Osteocyte (in vitro differentiated cells): ENCODE measurements around the gene PXN. TPM values are rescaled to one million over a fixed set of nuclear protein-coding genes. Genes with fewer than 3 reads are reported as not detected.

ENCODE experiments used
- DNase-seq: peaks from one replicate; pipeline ENCODE4 v3.0.0; 2021; ENCODE audit warnings: mixed read lengths; ENCODE audit not compliant: unreplicated experiment; ENCODE audit errors: extremely low spot score
- H3K27ac Mint-ChIP-seq: one replicate; pipeline ENCODE4 v1.8.0; 2021; ENCODE audit warnings: mild to moderate bottlenecking, mixed read lengths; ENCODE audit not compliant: unreplicated experiment
- H3K27me3 Mint-ChIP-seq: one replicate; pipeline ENCODE4 v1.8.0; 2021; ENCODE audit warnings: mixed read lengths; ENCODE audit not compliant: unreplicated experiment
- H3K36me3 Mint-ChIP-seq: one replicate; pipeline ENCODE4 v1.8.0; 2021; ENCODE audit warnings: mixed read lengths; ENCODE audit not compliant: unreplicated experiment
- H3K4me1 Mint-ChIP-seq: one replicate; pipeline ENCODE4 v1.8.0; 2021; ENCODE audit warnings: mixed read lengths; ENCODE audit not compliant: unreplicated experiment
- H3K4me3 Mint-ChIP-seq: one replicate; pipeline ENCODE4 v1.8.0; 2021; ENCODE audit warnings: mild to moderate bottlenecking, moderate library complexity, mixed read lengths; ENCODE audit not compliant: unreplicated experiment
- H3K9me3 Mint-ChIP-seq: one replicate; pipeline ENCODE4 v1.8.0; 2021; ENCODE audit warnings: mixed read lengths; ENCODE audit not compliant: unreplicated experiment
- total RNA-seq: library from RNA; stranded (reverse); gene quantifications from 2 replicates; pipeline ENCODE4 v1.2.1, GENCODE V29; 2021
- TF ChIP-seq, protein P1 (sequence below): fragments of 200-600 bp; sonication (generic); IDR thresholded peaks from 2 replicates; pipeline ENCODE4 v1.5.0; 2021; ENCODE audit warnings: antibody characterized with exemption, mild to moderate bottlenecking, moderate library complexity

The PXN gene
- total RNA-seq, 1 donor from 2014 or later = 79.9 TPM

- peaks cover 9% of the 10 kb centered on the region for H3K4me1 Mint-ChIP-seq
- H3K27me3 Mint-ChIP-seq = no peaks in the 10 kb centered on the region
- peaks cover 23% of the 10 kb centered on the region for H3K36me3 Mint-ChIP-seq
- H3K27ac Mint-ChIP-seq = no peak overlapping the region
- TF ChIP-seq, protein P1, sequence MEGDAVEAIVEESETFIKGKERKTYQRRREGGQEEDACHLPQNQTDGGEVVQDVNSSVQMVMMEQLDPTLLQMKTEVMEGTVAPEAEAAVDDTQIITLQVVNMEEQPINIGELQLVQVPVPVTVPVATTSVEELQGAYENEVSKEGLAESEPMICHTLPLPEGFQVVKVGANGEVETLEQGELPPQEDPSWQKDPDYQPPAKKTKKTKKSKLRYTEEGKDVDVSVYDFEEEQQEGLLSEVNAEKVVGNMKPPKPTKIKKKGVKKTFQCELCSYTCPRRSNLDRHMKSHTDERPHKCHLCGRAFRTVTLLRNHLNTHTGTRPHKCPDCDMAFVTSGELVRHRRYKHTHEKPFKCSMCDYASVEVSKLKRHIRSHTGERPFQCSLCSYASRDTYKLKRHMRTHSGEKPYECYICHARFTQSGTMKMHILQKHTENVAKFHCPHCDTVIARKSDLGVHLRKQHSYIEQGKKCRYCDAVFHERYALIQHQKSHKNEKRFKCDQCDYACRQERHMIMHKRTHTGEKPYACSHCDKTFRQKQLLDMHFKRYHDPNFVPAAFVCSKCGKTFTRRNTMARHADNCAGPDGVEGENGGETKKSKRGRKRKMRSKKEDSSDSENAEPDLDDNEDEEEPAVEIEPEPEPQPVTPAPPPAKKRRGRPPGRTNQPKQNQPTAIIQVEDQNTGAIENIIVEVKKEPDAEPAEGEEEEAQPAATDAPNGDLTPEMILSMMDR = no peak
- no peak overlapping the region for H3K4me3 Mint-ChIP-seq
- H3K9me3 Mint-ChIP-seq = no peaks in the 10 kb centered on the region
- DNase-seq = no peak
Measured at GRCh38 chr12:120218680-120219606, 46.6 kb downstream of the PXN start.

DNA sequence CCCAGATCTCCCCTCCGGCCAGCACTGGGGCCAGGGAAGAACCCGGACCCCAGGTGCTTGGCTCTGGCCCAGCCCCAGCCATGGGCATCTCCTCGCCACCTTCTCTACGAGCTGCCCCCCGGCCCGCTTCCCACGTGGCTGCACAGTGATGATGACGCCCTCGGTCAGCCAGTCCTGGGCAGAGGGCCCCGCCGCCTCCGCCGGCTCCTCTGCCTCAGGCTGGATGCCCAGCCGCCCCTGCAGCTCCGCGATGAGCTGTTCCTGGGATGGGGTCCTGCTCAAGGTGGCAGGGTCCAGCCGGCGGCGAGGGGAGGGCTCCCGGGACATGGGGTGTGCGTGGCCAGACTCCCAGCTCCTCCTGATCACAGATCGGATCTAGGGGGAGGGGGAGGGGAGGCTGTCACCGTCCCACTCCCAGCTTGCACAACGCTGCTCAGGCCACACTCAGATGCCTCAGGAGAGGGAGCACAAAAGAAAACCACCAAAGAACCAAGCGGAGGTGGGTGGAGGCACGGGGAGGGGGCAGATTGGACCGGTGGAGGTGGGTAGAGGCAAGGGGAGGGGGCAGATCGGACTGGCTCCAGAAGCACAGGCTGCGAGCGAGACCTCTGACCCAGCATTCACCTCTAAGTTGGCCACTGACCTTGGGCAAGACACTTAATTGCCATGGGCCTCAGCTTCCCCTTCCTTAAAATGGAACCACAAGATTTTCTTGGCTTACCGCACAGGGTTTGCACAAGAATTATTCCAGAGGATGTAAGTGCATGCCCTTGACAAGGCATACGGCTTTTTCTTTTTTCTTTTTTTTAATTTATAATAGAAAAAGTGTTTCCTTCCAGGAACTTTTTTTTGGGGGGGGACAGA is 48.6 kb downstream of the PXN start:
- H3K4me3 Mint-ChIP-seq = no peak overlapping the region
- H3K36me3 Mint-ChIP-seq = peaks cover 17% of the 10 kb centered on the region
- no peaks in the 10 kb centered on the region for H3K9me3 Mint-ChIP-seq
- TF ChIP-seq, protein P1 = no peak
- no peak for DNase-seq
- H3K27ac Mint-ChIP-seq = no peak overlapping the region
- H3K4me1 Mint-ChIP-seq = peaks cover 9% of the 10 kb centered on the region
- H3K27me3 Mint-ChIP-seq = no peaks in the 10 kb centered on the region

DNA sequence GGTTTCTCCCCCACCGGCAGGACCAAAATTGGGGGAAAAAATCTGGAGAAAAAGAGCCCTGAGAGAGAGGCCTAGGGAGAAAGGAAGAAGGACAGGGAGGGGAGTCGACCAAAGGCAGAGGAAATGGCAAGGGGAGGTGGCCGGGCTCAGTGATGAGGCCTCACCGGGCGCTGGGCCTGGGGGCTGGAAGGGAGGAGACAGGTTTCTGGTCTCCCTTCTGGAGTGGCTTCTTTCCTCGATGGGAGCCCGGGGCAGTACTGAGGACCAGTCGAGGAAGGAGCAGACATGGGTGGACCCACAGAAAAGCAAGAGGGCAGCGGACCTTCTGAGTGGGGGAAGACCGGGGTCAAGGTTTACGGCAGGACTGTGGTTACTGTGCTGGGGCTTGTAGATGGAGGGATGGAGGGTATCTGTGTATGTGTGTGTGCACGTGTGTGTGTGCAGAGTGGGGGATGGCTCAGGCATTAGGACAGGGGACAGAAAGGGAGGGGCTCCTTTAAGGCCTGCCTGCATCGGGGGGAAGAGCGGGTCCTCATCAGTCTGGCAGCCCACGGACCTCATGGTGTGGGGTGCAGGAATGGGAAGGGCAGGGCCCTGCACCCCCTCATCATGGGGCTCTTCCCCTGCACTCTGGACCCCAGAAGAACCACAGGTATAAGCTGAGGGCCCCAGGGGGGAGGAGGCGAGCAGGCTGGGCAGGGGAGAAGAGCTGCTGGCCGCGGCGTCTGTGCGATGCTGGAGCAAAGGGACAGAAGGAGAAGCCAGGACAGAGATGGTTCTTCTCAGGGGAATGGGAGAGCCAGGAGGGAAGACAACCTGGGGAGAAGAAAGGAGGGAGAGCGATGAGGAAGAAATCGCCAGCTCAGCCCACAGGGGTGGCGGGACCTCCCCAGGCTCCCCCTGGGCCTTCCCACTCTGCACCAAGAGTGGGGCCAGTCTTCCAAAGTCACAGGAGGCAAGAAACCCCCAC is 49.5 kb downstream of the PXN start:
- Mint-ChIP-seq H3K36me3 (peaks cover 26% of the 10 kb centered on the region), H3K27ac (no peak overlapping the region), H3K4me3 (no peak overlapping the region), H3K4me1 (peaks cover 9% of the 10 kb centered on the region), H3K27me3 (no peaks in the 10 kb centered on the region), H3K9me3 (no peaks in the 10 kb centered on the region)
- TF ChIP-seq, protein P1 = no peak
- DNase-seq = no peak

DNA sequence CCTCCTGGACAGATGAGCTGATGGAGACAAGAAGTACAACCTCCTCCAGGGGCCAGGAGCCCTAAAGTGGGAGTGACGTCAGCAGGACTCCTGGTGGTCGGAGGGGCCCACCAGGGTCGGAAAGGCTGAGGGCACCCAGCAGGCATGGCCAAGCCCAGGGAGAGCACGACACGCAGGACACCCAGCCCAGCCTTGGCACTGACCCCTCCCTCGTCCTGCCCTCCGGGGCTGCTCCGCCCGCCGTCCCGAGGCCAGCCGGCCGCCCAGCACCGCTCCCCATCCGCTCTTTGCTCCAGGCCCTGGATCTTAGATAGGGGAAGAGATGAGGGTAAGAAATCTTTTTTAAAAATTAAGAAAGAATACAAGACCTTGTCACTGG is 50.2 kb downstream of the PXN start:
- Mint-ChIP-seq H3K36me3 (peaks cover 31% of the 10 kb centered on the region), H3K27me3 (no peaks in the 10 kb centered on the region), H3K9me3 (no peaks in the 10 kb centered on the region), H3K4me3 (no peak overlapping the region), H3K4me1 (peaks cover 2% of the 10 kb centered on the region), H3K27ac (no peak overlapping the region)
- DNase-seq = no peak
- TF ChIP-seq, protein P1 = no peak
